HepG2 (cell line): ENCODE data around the gene MYH9. TPM values are rescaled to one million over a fixed set of nuclear protein-coding genes. Genes with fewer than 3 reads are reported as not detected.

Experiments
- ARNTL ChIP-seq: sonication (generic); formaldehyde crosslinking; IDR thresholded peaks from 2 replicates; pipeline ENCODE4 v1.4.0; 2020; ENCODE audit warnings: mild to moderate bottlenecking, missing genetic modification reagents
- ATM ChIP-seq: fragments of 450-650 bp; IDR thresholded peaks from 2 replicates; pipeline ENCODE4 v1.7.1; 2017; ENCODE audit warnings: mild to moderate bottlenecking, borderline replicate concordance
- CEBPB ChIP-seq: IDR thresholded peaks from 2 replicates; pipeline ENCODE4 v1.6.1; 2011; ENCODE audit warnings: low read depth, low read length, improper control_type of control experiment, borderline replicate concordance
- HMG20A ChIP-seq: IDR thresholded peaks from 2 replicates; pipeline ENCODE4 v1.6.1; 2016; ENCODE audit warnings: borderline replicate concordance
- HNRNPL ChIP-seq: fragments of 200-400 bp; formaldehyde crosslinking; IDR thresholded peaks from 2 replicates; pipeline ENCODE4 v1.6.1; 2017; ENCODE audit warnings: mild to moderate bottlenecking, low read depth, low read length
- NFYB ChIP-seq: sonication (generic); formaldehyde crosslinking; IDR thresholded peaks from 2 replicates; pipeline ENCODE4 v1.4.0; 2020; ENCODE audit warnings: missing genetic modification reagents
- RBAK ChIP-seq: sonication (generic); formaldehyde crosslinking; IDR thresholded peaks from 2 replicates; pipeline ENCODE4 v1.5.1; 2020; ENCODE audit warnings: mild to moderate bottlenecking, missing genetic modification reagents
- RBM39 ChIP-seq: fragments of 200-400 bp; formaldehyde crosslinking; IDR thresholded peaks from one replicate; pipeline ENCODE4 v1.6.1; 2018; ENCODE audit warnings: antibody characterized with exemption, mild to moderate bottlenecking, low read depth, low read length; ENCODE audit not compliant: poor library complexity, severe bottlenecking
- SPEN ChIP-seq: sonication (generic); formaldehyde crosslinking; IDR thresholded peaks from 2 replicates; pipeline ENCODE4 v1.5.1; 2020; ENCODE audit warnings: low read depth, mild to moderate bottlenecking, missing genetic modification reagents
- TBP ChIP-seq: sonication (generic); formaldehyde crosslinking; IDR thresholded peaks from 2 replicates; pipeline ENCODE4 v1.5.0; 2020; ENCODE audit warnings: missing genetic modification reagents
- ZMYM2 ChIP-seq: sonication (generic); formaldehyde crosslinking; IDR thresholded peaks from 2 replicates; pipeline ENCODE4 v1.8.0; 2022; ENCODE audit warnings: mild to moderate bottlenecking, missing genetic modification reagents
- ZNF20 ChIP-seq: sonication (generic); formaldehyde crosslinking; IDR thresholded peaks from 2 replicates; pipeline ENCODE4 v1.4.0; 2020; ENCODE audit warnings: mild to moderate bottlenecking, moderate library complexity, missing genetic modification reagents
- ZNF263 ChIP-seq: sonication (generic); formaldehyde crosslinking; IDR thresholded peaks from 2 replicates; pipeline ENCODE4 v1.4.0; 2020; ENCODE audit warnings: missing genetic modification reagents
- ZNF343 ChIP-seq: sonication (generic); formaldehyde crosslinking; IDR thresholded peaks from 2 replicates; pipeline ENCODE4 v1.4.0; 2020; ENCODE audit warnings: mild to moderate bottlenecking, missing genetic modification reagents
- ZNF563 ChIP-seq: sonication (generic); formaldehyde crosslinking; IDR thresholded peaks from 2 replicates; pipeline ENCODE4 v1.8.0; 2022; ENCODE audit warnings: mild to moderate bottlenecking, moderate library complexity, missing genetic modification reagents
- polyA plus RNA-seq, 8 experiments: library from polyadenylated mRNA; depleted of rRNA in 3 of 8; stranded (reverse) in 7 of 8; unstranded in 1 of 8; fragments of >200 nt; fragmentation: Illumina TruSeq in 4 of 8; extraction: Trizol in 4 of 8; gene quantifications; 2 replicates each; pipeline versions ENCODE4 v1.2.1 to v1.2.3, GENCODE V29; 2011 to 2016; ENCODE audit warnings: low read depth in 4 of 8, missing spikeins in 1 of 8, mixed read lengths in 1 of 8; ENCODE audit not compliant: insufficient read depth in 1 of 8
- total RNA-seq, 5 experiments: library from RNA; depleted of rRNA; stranded (reverse); fragments of >200 nt; fragmentation: Illumina TruSeq; extraction: Trizol; gene quantifications; 2 replicates each; pipeline ENCODE4 v1.2.3, GENCODE V29; 2016; ENCODE audit warnings: low read depth in 1 of 5
- TF ChIP-seq, protein P1 (sequence below): sonication (generic); formaldehyde crosslinking; IDR thresholded peaks from 2 replicates; pipeline ENCODE4 v1.8.0; 2022; ENCODE audit warnings: mild to moderate bottlenecking, missing genetic modification reagents
- TF ChIP-seq, protein P2 (sequence below): sonication (generic); formaldehyde crosslinking; IDR thresholded peaks from 2 replicates; pipeline ENCODE4 v1.5.0; 2020; ENCODE audit warnings: mild to moderate bottlenecking, missing genetic modification reagents, moderate library complexity
- TF ChIP-seq, protein P3 (sequence below): sonication (generic); formaldehyde crosslinking; IDR thresholded peaks from 2 replicates; pipeline ENCODE4 v1.4.0; 2020; ENCODE audit warnings: missing genetic modification reagents
- TF ChIP-seq, protein P4 (sequence below): sonication (generic); formaldehyde crosslinking; IDR thresholded peaks from 2 replicates; pipeline ENCODE4 v1.4.0; 2020; ENCODE audit warnings: mild to moderate bottlenecking, low read depth, missing genetic modification reagents
- TF ChIP-seq, protein P5 (sequence below): sonication (generic); formaldehyde crosslinking; IDR thresholded peaks from 2 replicates; pipeline ENCODE4 v1.5.1; 2020; ENCODE audit warnings: missing genetic modification reagents, mild to moderate bottlenecking, borderline replicate concordance
- TF ChIP-seq, protein P6 (sequence below): IDR thresholded peaks from 2 replicates; pipeline ENCODE4 v1.6.1; 2016; ENCODE audit warnings: control low read depth

MYH9 gene
- total and polyA plus RNA-seq, 2 of the 13 experiments (the other 11 are each of a cell fraction or from before 2014, with no cell fraction given), result 50.7 to 98.5 TPM

DNA sequence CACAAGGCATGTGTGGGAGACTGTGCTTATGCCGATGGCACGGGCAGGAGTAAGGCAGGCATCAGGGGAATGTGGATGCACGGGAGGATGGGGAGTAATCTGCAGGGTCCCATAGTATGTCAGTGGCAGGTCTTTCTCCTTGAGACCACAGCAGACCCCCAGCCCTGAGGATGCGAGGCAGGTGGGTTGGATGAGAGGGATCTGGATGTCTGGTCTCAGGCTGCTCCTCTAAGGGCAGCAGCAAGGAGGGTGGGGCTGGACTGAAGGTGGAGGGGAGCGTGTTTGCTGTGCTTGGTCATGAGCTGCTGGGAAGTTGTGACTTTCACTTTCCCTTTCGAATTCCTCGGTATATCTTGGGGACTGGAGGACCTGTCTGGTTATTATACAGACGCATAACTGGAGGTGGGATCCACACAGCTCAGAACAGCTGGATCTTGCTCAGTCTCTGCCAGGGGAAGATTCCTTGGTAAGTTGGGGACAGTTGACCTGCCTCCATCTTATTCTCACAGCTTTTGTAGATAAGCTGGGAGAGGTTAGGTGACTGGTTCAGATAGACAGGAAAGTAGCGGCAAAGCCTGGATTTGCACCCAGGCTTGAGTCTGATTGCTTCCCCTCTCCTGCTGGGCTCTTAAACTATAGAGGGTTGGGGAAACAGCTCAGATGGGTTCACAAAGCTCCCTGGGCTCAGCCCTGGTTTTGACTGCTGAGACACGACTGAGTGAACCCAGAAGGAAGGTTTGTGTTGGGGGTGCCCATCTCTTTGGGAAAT lies 134.8 kb downstream of the MYH9 start, which contains the start of gene APOL1 (continued):
- TF ChIP-seq, protein P1, sequence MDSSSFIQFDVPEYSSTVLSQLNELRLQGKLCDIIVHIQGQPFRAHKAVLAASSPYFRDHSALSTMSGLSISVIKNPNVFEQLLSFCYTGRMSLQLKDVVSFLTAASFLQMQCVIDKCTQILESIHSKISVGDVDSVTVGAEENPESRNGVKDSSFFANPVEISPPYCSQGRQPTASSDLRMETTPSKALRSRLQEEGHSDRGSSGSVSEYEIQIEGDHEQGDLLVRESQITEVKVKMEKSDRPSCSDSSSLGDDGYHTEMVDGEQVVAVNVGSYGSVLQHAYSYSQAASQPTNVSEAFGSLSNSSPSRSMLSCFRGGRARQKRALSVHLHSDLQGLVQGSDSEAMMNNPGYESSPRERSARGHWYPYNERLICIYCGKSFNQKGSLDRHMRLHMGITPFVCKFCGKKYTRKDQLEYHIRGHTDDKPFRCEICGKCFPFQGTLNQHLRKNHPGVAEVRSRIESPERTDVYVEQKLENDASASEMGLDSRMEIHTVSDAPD, result no peak
- TF ChIP-seq ATM (no peak), ZNF343 (CRISPR knock-in tag) (no peak), ARNTL (CRISPR knock-in tag) (no peak), TBP (no peak), ZNF263 (CRISPR knock-in tag) (peak; percentile 23; the same call in 1 of the 2 replicates), CEBPB (no peak), NFYB (CRISPR knock-in tag) (no peak), HMG20A (CRISPR knock-in tag) (0 out of 2 replicates have a peak, but pooled peaks have one; percentile 8), ZNF563 (CRISPR knock-in tag) (peak; percentile 46; the same call in 1 of the 2 replicates), RBM39 (no peak), RBAK (CRISPR knock-in tag) (no peak), SPEN (0 out of 2 replicates have a peak, but pooled peaks have one; percentile 20), ZNF20 (CRISPR knock-in tag) (no peak), ZMYM2 (CRISPR knock-in tag) (no peak), HNRNPL (no peak)
- TF ChIP-seq, protein P2, sequence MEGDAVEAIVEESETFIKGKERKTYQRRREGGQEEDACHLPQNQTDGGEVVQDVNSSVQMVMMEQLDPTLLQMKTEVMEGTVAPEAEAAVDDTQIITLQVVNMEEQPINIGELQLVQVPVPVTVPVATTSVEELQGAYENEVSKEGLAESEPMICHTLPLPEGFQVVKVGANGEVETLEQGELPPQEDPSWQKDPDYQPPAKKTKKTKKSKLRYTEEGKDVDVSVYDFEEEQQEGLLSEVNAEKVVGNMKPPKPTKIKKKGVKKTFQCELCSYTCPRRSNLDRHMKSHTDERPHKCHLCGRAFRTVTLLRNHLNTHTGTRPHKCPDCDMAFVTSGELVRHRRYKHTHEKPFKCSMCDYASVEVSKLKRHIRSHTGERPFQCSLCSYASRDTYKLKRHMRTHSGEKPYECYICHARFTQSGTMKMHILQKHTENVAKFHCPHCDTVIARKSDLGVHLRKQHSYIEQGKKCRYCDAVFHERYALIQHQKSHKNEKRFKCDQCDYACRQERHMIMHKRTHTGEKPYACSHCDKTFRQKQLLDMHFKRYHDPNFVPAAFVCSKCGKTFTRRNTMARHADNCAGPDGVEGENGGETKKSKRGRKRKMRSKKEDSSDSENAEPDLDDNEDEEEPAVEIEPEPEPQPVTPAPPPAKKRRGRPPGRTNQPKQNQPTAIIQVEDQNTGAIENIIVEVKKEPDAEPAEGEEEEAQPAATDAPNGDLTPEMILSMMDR (CRISPR knock-in tag), result no peak
- TF ChIP-seq, protein P3, sequence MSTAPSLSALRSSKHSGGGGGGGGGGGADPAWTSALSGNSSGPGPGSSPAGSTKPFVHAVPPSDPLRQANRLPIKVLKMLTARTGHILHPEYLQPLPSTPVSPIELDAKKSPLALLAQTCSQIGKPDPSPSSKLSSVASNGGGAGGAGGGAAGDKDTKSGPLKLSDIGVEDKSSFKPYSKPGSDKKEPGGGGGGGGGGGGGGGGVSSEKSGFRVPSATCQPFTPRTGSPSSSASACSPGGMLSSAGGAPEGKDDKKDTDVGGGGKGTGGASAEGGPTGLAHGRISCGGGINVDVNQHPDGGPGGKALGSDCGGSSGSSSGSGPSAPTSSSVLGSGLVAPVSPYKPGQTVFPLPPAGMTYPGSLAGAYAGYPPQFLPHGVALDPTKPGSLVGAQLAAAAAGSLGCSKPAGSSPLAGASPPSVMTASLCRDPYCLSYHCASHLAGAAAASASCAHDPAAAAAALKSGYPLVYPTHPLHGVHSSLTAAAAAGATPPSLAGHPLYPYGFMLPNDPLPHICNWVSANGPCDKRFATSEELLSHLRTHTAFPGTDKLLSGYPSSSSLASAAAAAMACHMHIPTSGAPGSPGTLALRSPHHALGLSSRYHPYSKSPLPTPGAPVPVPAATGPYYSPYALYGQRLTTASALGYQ (CRISPR knock-in tag), result no peak
- TF ChIP-seq, protein P4, sequence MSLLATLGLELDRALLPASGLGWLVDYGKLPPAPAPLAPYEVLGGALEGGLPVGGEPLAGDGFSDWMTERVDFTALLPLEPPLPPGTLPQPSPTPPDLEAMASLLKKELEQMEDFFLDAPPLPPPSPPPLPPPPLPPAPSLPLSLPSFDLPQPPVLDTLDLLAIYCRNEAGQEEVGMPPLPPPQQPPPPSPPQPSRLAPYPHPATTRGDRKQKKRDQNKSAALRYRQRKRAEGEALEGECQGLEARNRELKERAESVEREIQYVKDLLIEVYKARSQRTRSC (CRISPR knock-in tag), result no peak
- TF ChIP-seq, protein P5, sequence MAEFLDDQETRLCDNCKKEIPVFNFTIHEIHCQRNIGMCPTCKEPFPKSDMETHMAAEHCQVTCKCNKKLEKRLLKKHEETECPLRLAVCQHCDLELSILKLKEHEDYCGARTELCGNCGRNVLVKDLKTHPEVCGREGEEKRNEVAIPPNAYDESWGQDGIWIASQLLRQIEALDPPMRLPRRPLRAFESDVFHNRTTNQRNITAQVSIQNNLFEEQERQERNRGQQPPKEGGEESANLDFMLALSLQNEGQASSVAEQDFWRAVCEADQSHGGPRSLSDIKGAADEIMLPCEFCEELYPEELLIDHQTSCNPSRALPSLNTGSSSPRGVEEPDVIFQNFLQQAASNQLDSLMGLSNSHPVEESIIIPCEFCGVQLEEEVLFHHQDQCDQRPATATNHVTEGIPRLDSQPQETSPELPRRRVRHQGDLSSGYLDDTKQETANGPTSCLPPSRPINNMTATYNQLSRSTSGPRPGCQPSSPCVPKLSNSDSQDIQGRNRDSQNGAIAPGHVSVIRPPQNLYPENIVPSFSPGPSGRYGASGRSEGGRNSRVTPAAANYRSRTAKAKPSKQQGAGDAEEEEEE (CRISPR knock-in tag), result no peak
- TF ChIP-seq, protein P6, sequence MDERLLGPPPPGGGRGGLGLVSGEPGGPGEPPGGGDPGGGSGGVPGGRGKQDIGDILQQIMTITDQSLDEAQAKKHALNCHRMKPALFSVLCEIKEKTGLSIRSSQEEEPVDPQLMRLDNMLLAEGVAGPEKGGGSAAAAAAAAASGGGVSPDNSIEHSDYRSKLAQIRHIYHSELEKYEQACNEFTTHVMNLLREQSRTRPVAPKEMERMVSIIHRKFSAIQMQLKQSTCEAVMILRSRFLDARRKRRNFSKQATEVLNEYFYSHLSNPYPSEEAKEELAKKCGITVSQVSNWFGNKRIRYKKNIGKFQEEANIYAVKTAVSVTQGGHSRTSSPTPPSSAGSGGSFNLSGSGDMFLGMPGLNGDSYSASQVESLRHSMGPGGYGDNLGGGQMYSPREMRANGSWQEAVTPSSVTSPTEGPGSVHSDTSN (CRISPR knock-in tag), result no peak
